Thyroid gland (tissue), 4 donors: Measurements from ENCODE around the gene DEPDC7.
"Not testable (repeated sequence)": the region's sequence is repeated elsewhere in the genome, so short reads cannot be mapped to it uniquely, and the experiment has no call there.

Source experiments
- CTCF ChIP-seq, 6 experiments: fragments of 200-600 bp in 3 of 6; fragments of 450-650 bp in 3 of 6; sonication (generic) in 3 of 6; IDR thresholded peaks; one replicate each; pipeline ENCODE4 v1.5.1; 2016 to 2019; ENCODE audit warnings: antibody characterized with exemption in 6 of 6, mild to moderate bottlenecking in 2 of 6, inconsistent platforms in 1 of 6, moderate library complexity in 1 of 6
- POLR2A ChIP-seq, 2 donors: fragments of 450-650 bp; IDR thresholded peaks; one replicate each; pipeline ENCODE4 v1.6.1; 2017; ENCODE audit warnings: antibody characterized with exemption in 2 of 2, mild to moderate bottlenecking in 2 of 2, moderate library complexity in 1 of 2

GRCh38 chr11:32972233-32972632 lies 43.4 kb upstream of the DEPDC7 start:
- not testable (repeated sequence) for TF ChIP-seq CTCF, POLR2A (IDR thresholded peaks at IDR 0.05)
